Gastrocnemius medialis (tissue), 4 donors: Measurements from ENCODE around the gene CMPK2.

Experiments
- CTCF ChIP-seq, 5 experiments: fragments of 450-650 bp in 3 of 5; fragments of 200-600 bp in 2 of 5; sonication (generic) in 2 of 5; IDR thresholded peaks in 4 of 5; conservative IDR thresholded peaks in 1 of 5; 1 replicate in 4 of 5; 2 replicates in 1 of 5; pipeline ENCODE4 v1.5.1; 2016 to 2019; ENCODE audit warnings: antibody characterized with exemption in 5 of 5, mild to moderate bottlenecking in 3 of 5, moderate library complexity in 3 of 5
- POLR2A ChIP-seq, 2 donors: fragments of 450-650 bp; IDR thresholded peaks; one replicate each; pipeline ENCODE4 v1.6.1; 2017; ENCODE audit warnings: antibody characterized with exemption in 2 of 2, mild to moderate bottlenecking in 2 of 2, moderate library complexity in 2 of 2

- TF ChIP-seq CTCF (IDR thresholded peaks at IDR 0.05 in 4 of 5, conservative IDR thresholded peaks at IDR 0.05 in 1 of 5) = no peak
- no peak for TF ChIP-seq POLR2A (IDR thresholded peaks at IDR 0.05)
Observed at GRCh38 chr2:6827566-6828298, 38.0 kb downstream of the CMPK2 start.
